B cell (primary cell): ENCODE data around the gene CLCN5.

Source experiments
- EZH2 ChIP-seq: IDR thresholded peaks from 2 replicates; pipeline ENCODE4 v1.6.1; 2012; ENCODE audit warnings: borderline replicate concordance, low read depth, mild to moderate bottlenecking, moderate library complexity, low read length; ENCODE audit not compliant: insufficient read depth, poor library complexity, severe bottlenecking
- TF ChIP-seq, protein P1 (sequence below): fragments of 200-600 bp; IDR thresholded peaks from one replicate; pipeline ENCODE4 v1.8.0; 2022; ENCODE audit warnings: antibody characterized with exemption, mild to moderate bottlenecking

DNA sequence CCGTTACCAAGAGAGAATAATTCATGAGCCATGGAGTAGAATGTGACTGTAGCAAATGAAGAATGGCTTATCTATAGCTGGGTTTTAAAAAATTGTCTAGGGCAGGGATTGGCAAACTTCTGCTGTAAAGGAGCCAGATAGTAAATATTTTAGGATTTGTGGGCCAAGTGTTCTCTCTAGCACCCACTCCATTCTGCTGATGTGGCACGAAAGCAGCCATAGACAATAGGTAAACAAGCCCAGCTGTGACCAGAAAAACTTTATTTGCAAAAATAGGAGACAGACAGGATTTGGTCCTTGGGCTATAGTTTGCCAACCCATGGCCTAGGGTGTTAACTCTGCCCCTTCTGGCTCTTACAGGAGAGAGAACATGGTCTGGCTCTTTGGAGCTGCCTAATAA is 151.2 kb downstream of the CLCN5 start:
- TF ChIP-seq, protein P1, sequence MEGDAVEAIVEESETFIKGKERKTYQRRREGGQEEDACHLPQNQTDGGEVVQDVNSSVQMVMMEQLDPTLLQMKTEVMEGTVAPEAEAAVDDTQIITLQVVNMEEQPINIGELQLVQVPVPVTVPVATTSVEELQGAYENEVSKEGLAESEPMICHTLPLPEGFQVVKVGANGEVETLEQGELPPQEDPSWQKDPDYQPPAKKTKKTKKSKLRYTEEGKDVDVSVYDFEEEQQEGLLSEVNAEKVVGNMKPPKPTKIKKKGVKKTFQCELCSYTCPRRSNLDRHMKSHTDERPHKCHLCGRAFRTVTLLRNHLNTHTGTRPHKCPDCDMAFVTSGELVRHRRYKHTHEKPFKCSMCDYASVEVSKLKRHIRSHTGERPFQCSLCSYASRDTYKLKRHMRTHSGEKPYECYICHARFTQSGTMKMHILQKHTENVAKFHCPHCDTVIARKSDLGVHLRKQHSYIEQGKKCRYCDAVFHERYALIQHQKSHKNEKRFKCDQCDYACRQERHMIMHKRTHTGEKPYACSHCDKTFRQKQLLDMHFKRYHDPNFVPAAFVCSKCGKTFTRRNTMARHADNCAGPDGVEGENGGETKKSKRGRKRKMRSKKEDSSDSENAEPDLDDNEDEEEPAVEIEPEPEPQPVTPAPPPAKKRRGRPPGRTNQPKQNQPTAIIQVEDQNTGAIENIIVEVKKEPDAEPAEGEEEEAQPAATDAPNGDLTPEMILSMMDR = no peak
- TF ChIP-seq EZH2 = no peak
